DND-41 (cell line): ENCODE measurements around the gene ACSS1.

Experiments used
- ATAC-seq: fragments of 200-7000 bp; cut with Tn5 transposase; 3 replicates; pipeline ENCODE4 v1.9.1; 2021; ENCODE audit warnings: low read depth; ENCODE audit not compliant: insufficient read depth
- DNase-seq: peaks from one replicate; pipeline ENCODE4 v3.0.0-alpha.2; 2020
- H2AFZ ChIP-seq: 2 replicates; pipeline ENCODE4 v1.6.0; 2012; ENCODE audit warnings: low read depth, low read length
- H3K27ac ChIP-seq: 2 replicates; pipeline ENCODE4 v1.5.1; 2012; ENCODE audit warnings: low read length, inconsistent platforms
- H3K27me3 ChIP-seq: fragments of 200-600 bp; sonication (generic); 2 replicates; pipeline ENCODE4 v1.6.0; 2012; ENCODE audit warnings: low read length, mild to moderate bottlenecking, inconsistent platforms; ENCODE audit not compliant: insufficient read depth, poor library complexity
- H3K36me3 ChIP-seq: 2 replicates; pipeline ENCODE4 v1.5.1; 2012; ENCODE audit warnings: low read length, inconsistent platforms; ENCODE audit not compliant: insufficient read depth
- H3K4me1 ChIP-seq: 2 replicates; pipeline ENCODE4 v1.5.1; 2012; ENCODE audit warnings: mild to moderate bottlenecking, low read length; ENCODE audit not compliant: insufficient read depth
- H3K4me2 ChIP-seq: 2 replicates; pipeline ENCODE4 v1.6.0; 2012; ENCODE audit warnings: mild to moderate bottlenecking, moderate library complexity, low read length, inconsistent platforms; ENCODE audit not compliant: insufficient read depth
- H3K4me3 ChIP-seq, 2 experiments: fragments of 200-600 bp in 1 of 2; shearing (Covaris generic) in 1 of 2; 2 replicates each; pipeline ENCODE4 v1.5.1; 2012 to 2016; ENCODE audit warnings: inconsistent platforms in 2 of 2, low read length in 2 of 2, mild to moderate bottlenecking in 2 of 2, low read depth in 1 of 2, moderate library complexity in 1 of 2
- H3K79me2 ChIP-seq: 2 replicates; pipeline ENCODE4 v1.6.0; 2012; ENCODE audit warnings: low read length, inconsistent platforms; ENCODE audit not compliant: insufficient read depth
- H3K9ac ChIP-seq: 2 replicates; pipeline ENCODE4 v1.6.0; 2012; ENCODE audit warnings: low read depth, mild to moderate bottlenecking, inconsistent platforms, low read length, moderate library complexity
- H3K9me3 ChIP-seq: 2 replicates; pipeline ENCODE4 v1.5.1; 2012; ENCODE audit warnings: low read length, moderate library complexity, mild to moderate bottlenecking, inconsistent platforms; ENCODE audit not compliant: insufficient read depth, severe bottlenecking
- H4K20me1 ChIP-seq: 2 replicates; pipeline ENCODE4 v1.6.0; 2012; ENCODE audit warnings: low read length; ENCODE audit not compliant: insufficient read depth
- EZH2 ChIP-seq: IDR thresholded peaks from 3 replicates; pipeline ENCODE4 v1.6.1; 2012; ENCODE audit warnings: borderline replicate concordance, low read depth, mild to moderate bottlenecking, moderate library complexity, low read length, inconsistent platforms; ENCODE audit not compliant: severe bottlenecking
- TF ChIP-seq, protein P1 (sequence below): IDR thresholded peaks from 2 replicates; pipeline ENCODE4 v1.5.1; 2012; ENCODE audit warnings: borderline replicate concordance, low read length, moderate library complexity, mild to moderate bottlenecking; ENCODE audit not compliant: poor library complexity, severe bottlenecking; ENCODE audit errors: extremely low read depth

The ACSS1 gene

DNA sequence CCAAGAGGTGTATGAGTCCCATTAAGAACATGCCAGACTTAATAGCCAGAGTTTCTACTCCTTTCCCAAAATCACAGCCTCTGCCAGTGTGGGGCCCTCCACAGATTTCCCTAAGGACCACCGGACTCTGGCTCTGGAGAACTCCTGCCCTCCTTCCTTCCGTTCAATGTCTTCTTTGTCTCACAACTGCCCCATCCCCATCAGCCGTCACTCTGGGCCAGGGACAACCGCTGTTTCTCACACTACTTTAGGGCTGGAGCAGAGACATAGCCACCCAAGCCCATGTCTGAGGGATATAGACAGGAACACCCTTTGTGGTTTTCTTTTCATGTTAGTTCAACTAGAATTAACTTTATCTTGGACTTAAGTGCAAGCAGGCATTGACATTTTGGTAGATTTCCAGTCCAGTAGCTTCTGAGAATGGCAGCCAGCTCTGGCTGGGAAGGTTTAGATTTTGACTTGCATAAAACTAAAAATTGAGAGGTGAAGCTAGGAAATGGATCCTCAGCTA, 6.7 kb upstream of the ACSS1 start:
- peaks cover 5% of the 10 kb centered on the region for H3K4me1 ChIP-seq
- ATAC-seq (no peak), DNase-seq (no peak)
- no peaks in the 10 kb centered on the region for H3K9me3 ChIP-seq
- H3K4me3 ChIP-seq: no peak overlapping the region
- no peak overlapping the region for H3K4me2 ChIP-seq
- H3K27me3 ChIP-seq: no peaks in the 10 kb centered on the region
- H4K20me1 ChIP-seq: no peaks in the 10 kb centered on the region; the same call in 1 of the 2 replicates
- H3K79me2 ChIP-seq: no peaks in the 10 kb centered on the region
- H3K36me3 ChIP-seq: no peaks in the 10 kb centered on the region
- no peak for TF ChIP-seq EZH2
- TF ChIP-seq, protein P1, sequence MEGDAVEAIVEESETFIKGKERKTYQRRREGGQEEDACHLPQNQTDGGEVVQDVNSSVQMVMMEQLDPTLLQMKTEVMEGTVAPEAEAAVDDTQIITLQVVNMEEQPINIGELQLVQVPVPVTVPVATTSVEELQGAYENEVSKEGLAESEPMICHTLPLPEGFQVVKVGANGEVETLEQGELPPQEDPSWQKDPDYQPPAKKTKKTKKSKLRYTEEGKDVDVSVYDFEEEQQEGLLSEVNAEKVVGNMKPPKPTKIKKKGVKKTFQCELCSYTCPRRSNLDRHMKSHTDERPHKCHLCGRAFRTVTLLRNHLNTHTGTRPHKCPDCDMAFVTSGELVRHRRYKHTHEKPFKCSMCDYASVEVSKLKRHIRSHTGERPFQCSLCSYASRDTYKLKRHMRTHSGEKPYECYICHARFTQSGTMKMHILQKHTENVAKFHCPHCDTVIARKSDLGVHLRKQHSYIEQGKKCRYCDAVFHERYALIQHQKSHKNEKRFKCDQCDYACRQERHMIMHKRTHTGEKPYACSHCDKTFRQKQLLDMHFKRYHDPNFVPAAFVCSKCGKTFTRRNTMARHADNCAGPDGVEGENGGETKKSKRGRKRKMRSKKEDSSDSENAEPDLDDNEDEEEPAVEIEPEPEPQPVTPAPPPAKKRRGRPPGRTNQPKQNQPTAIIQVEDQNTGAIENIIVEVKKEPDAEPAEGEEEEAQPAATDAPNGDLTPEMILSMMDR: no peak
- H2AFZ ChIP-seq: no peak overlapping the region
- no peak overlapping the region for H3K9ac ChIP-seq
- H3K27ac ChIP-seq: no peak overlapping the region

DNA sequence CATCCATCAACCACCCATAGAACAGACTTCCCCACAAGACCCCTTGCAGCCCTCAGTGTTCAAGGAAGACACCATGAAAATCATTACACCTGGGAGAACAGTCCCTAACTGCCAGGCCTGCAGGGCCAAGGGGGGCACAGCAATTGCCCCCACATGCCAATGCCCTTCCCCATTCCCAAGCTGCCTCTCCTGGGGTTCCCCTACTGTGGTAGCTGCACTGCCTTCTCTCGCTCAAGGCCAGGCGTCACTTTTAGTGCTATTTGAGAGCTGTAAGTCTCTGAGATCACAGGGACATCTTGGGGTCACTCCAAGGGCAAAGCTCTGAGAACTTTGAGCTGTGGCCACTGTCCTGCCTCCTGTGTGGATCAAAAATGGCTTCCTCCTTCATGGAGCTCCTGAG, 6.0 kb upstream of the ACSS1 start:
- no peak overlapping the region for H2AFZ ChIP-seq
- ATAC-seq: no peak
- no peak for DNase-seq
- H3K36me3 ChIP-seq: no peaks in the 10 kb centered on the region
- H3K27me3 ChIP-seq: no peaks in the 10 kb centered on the region
- H3K27ac ChIP-seq: no peak overlapping the region
- H3K9me3 ChIP-seq: no peaks in the 10 kb centered on the region
- no peak for TF ChIP-seq EZH2
- TF ChIP-seq, protein P1: no peak
- no peaks in the 10 kb centered on the region; the same call in 1 of the 2 replicates for H4K20me1 ChIP-seq
- H3K9ac ChIP-seq: no peak overlapping the region
- no peaks in the 10 kb centered on the region for H3K79me2 ChIP-seq
- no peak overlapping the region for H3K4me2 ChIP-seq
- peaks cover 12% of the 10 kb centered on the region for H3K4me1 ChIP-seq
- no peak overlapping the region for H3K4me3 ChIP-seq

GRCh38 chr20:25063546-25063945, 5.6 kb upstream of the ACSS1 start:
- Histone ChIP-seq H3K79me2 (no peaks in the 10 kb centered on the region), H3K27ac (no peak overlapping the region), H3K4me2 (no peak overlapping the region), H3K4me1 (peaks cover 16% of the 10 kb centered on the region), H3K9ac (no peak overlapping the region), H3K9me3 (no peaks in the 10 kb centered on the region), H2AFZ (no peak overlapping the region), H3K36me3 (no peaks in the 10 kb centered on the region), H4K20me1 (no peaks in the 10 kb centered on the region; the same call in 1 of the 2 replicates), H3K27me3 (no peaks in the 10 kb centered on the region), H3K4me3 (no peak overlapping the region)
- ATAC-seq: no peak
- DNase-seq: no peak
- TF ChIP-seq, protein P1: no peak
- TF ChIP-seq EZH2: no peak
